SU-DHL-6 (cell line): Measurements from ENCODE around the gene TMEM252.

ENCODE experiments used
- H2AFZ ChIP-seq: fragments of 200-600 bp; sonication (generic); 2 replicates; pipeline ENCODE4 v1.6.1; 2014; ENCODE audit warnings: low read depth, mild to moderate bottlenecking, moderate library complexity, mixed read lengths, antibody characterized with exemption, low read length; ENCODE audit not compliant: severe bottlenecking
- H3F3A ChIP-seq: fragments of 200-600 bp; shearing (Covaris generic); 2 replicates; pipeline ENCODE4 v1.6.0; 2016; ENCODE audit warnings: antibody characterized with exemption, mild to moderate bottlenecking; ENCODE audit not compliant: insufficient read depth
- H3K27ac ChIP-seq: fragments of 200-600 bp; sonication (generic); 2 replicates; pipeline ENCODE4 v1.5.1; 2016; ENCODE audit warnings: low read depth, mild to moderate bottlenecking, low read length, moderate library complexity, mixed read lengths
- H3K27me3 ChIP-seq: fragments of 200-600 bp; sonication (generic), shearing (Covaris generic); 2 replicates; pipeline ENCODE4 v1.6.0; 2014; ENCODE audit warnings: mild to moderate bottlenecking, low read length
- H3K36me3 ChIP-seq: fragments of 200-600 bp; sonication (generic); 2 replicates; pipeline ENCODE4 v1.6.1; 2014; ENCODE audit warnings: mild to moderate bottlenecking, low read length, mixed read lengths
- H3K4me2 ChIP-seq: fragments of 300-600, 200-600 bp; shearing (Covaris generic), sonication (generic); 2 replicates; pipeline ENCODE4 v1.6.0; 2014; ENCODE audit warnings: low read length, low read depth, mild to moderate bottlenecking; ENCODE audit not compliant: poor library complexity, severe bottlenecking
- H3K4me3 ChIP-seq: fragments of 200-600 bp; sonication (generic); 2 replicates; pipeline ENCODE4 v1.5.1; 2014; ENCODE audit warnings: antibody characterized with exemption, low read length, mild to moderate bottlenecking, mixed read lengths; ENCODE audit not compliant: insufficient read depth, poor library complexity, severe bottlenecking
- H3K79me2 ChIP-seq: fragments of 200-600 bp; sonication (generic); 2 replicates; pipeline ENCODE4 v1.6.1; 2014; ENCODE audit warnings: mild to moderate bottlenecking, low read length, moderate library complexity; ENCODE audit not compliant: insufficient read depth
- H3K9ac ChIP-seq: fragments of 200-600 bp; sonication (generic); 2 replicates; pipeline ENCODE4 v1.7.0; 2014; ENCODE audit warnings: mild to moderate bottlenecking, low read length
- H3K9me2 ChIP-seq: fragments of 200-600 bp; sonication (generic); replicated peaks from 2 replicates; pipeline ENCODE4 v1.6.1; 2014; ENCODE audit warnings: low read length; ENCODE audit not compliant: insufficient read depth
- H3K9me3 ChIP-seq: fragments of 200-600 bp; sonication (generic); 2 replicates; pipeline ENCODE4 v1.6.1; 2014; ENCODE audit warnings: low read length, mixed read lengths; ENCODE audit not compliant: insufficient read depth
- H4K20me1 ChIP-seq: fragments of 200-600 bp; sonication (generic); 2 replicates; pipeline ENCODE4 v1.6.1; 2014; ENCODE audit warnings: low read depth, mild to moderate bottlenecking, antibody characterized with exemption, low read length, moderate library complexity, mixed read lengths
- EZH2phosphoT487 ChIP-seq: fragments of 200-600 bp; sonication (generic), shearing (Covaris generic); conservative IDR thresholded peaks from 2 replicates; pipeline ENCODE4 v1.6.1; 2018; ENCODE audit warnings: mild to moderate bottlenecking, antibody characterized with exemption, low read length, moderate library complexity, mixed read lengths
- TF ChIP-seq, protein P1 (sequence below): fragments of 200-600 bp; sonication (generic); IDR thresholded peaks from one replicate; pipeline ENCODE4 v1.5.1; 2017; ENCODE audit warnings: antibody characterized with exemption, mild to moderate bottlenecking, low read length, moderate library complexity; ENCODE audit not compliant: insufficient read depth, poor library complexity, severe bottlenecking

Gene TMEM252

DNA sequence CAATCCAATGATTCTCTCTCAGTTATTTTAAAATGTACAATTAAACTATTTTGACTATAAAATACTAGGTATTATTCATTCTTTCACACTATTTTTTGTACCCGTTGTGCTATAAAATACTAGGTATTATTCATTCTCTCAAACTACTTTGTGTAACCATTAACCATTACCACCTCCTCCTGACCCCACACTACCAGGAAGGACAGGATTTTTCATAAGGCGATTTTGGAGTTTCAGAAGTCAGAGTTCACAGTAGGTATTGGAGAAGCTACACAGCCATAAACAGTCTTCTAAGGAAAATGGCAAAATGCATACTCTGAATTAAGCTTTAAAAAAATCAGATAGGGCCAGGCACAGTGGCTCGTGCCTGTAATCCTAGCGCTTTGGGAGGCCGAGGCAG lies 35.1 kb upstream of the TMEM252 start:
- Histone ChIP-seq H3K9me2 (no peaks in the 10 kb centered on the region), H4K20me1 (no peaks in the 10 kb centered on the region), H3K27ac (no peak overlapping the region), H3K36me3 (no peaks in the 10 kb centered on the region), H3K27me3 (no peaks in the 10 kb centered on the region), H3K9me3 (no peaks in the 10 kb centered on the region), H3F3A (no peaks in the 10 kb centered on the region), H3K4me3 (no peak overlapping the region), H3K9ac (no peak overlapping the region), H3K4me2 (no peak overlapping the region), H3K79me2 (no peaks in the 10 kb centered on the region), H2AFZ (no peak overlapping the region)
- TF ChIP-seq, protein P1, sequence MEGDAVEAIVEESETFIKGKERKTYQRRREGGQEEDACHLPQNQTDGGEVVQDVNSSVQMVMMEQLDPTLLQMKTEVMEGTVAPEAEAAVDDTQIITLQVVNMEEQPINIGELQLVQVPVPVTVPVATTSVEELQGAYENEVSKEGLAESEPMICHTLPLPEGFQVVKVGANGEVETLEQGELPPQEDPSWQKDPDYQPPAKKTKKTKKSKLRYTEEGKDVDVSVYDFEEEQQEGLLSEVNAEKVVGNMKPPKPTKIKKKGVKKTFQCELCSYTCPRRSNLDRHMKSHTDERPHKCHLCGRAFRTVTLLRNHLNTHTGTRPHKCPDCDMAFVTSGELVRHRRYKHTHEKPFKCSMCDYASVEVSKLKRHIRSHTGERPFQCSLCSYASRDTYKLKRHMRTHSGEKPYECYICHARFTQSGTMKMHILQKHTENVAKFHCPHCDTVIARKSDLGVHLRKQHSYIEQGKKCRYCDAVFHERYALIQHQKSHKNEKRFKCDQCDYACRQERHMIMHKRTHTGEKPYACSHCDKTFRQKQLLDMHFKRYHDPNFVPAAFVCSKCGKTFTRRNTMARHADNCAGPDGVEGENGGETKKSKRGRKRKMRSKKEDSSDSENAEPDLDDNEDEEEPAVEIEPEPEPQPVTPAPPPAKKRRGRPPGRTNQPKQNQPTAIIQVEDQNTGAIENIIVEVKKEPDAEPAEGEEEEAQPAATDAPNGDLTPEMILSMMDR: no peak
- no peak for TF ChIP-seq EZH2phosphoT487

DNA sequence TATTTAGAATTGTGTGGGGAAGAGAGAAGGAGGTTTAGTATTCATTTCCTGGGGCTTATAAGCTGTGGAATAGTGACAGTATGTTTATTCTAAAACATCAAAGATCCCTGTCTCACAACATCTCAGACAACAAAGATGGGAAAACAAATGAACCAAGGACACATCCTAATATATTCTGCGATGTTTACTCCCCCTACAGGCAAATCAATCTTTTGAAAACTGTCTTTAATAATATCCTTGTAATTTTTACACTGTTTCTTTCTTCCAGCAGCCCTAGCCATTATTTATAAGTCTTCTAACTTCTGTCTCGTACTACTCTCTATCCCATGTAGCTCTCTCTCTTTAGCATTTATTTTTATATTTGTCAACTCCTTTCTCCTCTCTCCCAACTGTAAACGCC lies 33.5 kb upstream of the TMEM252 start:
- no peak overlapping the region for H3K4me2 ChIP-seq
- H3K9me3 ChIP-seq: no peaks in the 10 kb centered on the region
- no peaks in the 10 kb centered on the region for H3K9me2 ChIP-seq
- H3K27ac ChIP-seq: no peak overlapping the region
- no peaks in the 10 kb centered on the region for H3F3A ChIP-seq
- no peaks in the 10 kb centered on the region for H3K27me3 ChIP-seq
- TF ChIP-seq, protein P1: no peak
- no peak for TF ChIP-seq EZH2phosphoT487
- H3K36me3 ChIP-seq: no peaks in the 10 kb centered on the region
- no peak overlapping the region for H2AFZ ChIP-seq
- no peak overlapping the region for H3K4me3 ChIP-seq
- H3K9ac ChIP-seq: no peak overlapping the region
- no peaks in the 10 kb centered on the region for H3K79me2 ChIP-seq
- no peaks in the 10 kb centered on the region for H4K20me1 ChIP-seq

DNA sequence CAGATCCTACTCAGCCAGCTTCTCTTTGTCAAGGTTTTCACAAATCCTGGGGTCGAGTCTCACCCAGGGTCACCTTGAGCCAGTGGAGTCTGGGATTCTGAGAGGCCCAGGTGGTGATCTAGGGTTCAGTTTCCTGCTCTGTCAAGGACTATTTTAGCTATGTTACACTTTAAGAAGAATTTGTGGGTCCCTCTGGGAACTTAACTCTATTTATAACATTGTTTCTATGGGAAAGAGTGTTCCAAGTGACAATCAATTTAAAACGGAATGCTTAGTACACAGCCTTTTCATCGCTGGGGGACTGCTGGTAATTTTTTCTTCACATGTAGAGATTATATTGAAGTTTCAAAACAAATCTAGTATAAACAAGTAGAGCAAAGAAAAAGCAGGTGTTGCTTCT lies 26.9 kb upstream of the TMEM252 start:
- no peak overlapping the region for H3K27ac ChIP-seq
- H2AFZ ChIP-seq: no peak overlapping the region
- H3F3A ChIP-seq: no peaks in the 10 kb centered on the region
- H3K9me2 ChIP-seq: no peaks in the 10 kb centered on the region
- H3K4me3 ChIP-seq: no peak overlapping the region
- no peaks in the 10 kb centered on the region for H3K9me3 ChIP-seq
- no peaks in the 10 kb centered on the region for H3K27me3 ChIP-seq
- no peaks in the 10 kb centered on the region for H3K36me3 ChIP-seq
- H4K20me1 ChIP-seq: no peaks in the 10 kb centered on the region
- TF ChIP-seq, protein P1: no peak
- no peak for TF ChIP-seq EZH2phosphoT487
- H3K9ac ChIP-seq: no peak overlapping the region
- H3K79me2 ChIP-seq: no peaks in the 10 kb centered on the region
- no peak overlapping the region for H3K4me2 ChIP-seq
